Measurements from ENCODE around the gene CP.
"Not testable (repeated sequence)": the region's sequence is repeated elsewhere in the genome, so short reads cannot be mapped to it uniquely, and the experiment has no call there.

Gene CP

DNA sequence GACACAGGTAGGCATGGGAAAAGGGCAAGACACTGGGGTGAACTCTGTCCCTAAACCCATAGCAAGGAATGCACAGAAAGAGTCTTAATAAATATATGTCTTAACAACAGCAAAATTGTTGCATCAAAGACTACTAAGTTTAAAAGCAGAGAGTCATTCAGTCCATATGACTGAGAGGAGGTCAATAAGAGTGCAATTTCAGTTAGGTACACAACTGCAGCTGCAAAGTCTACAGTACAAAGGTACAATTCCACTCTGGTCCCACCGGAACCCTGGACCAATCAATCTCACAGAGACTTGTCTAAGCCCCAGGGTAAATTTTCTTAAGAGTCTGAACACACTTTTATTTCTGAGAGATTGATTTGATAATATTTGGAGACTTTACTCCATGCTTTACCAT, 6.9 kb downstream of the CP start:
- Histone ChIP-seq H3K4me2 (no peak overlapping the region), H4K20me1 (no peaks in the 10 kb centered on the region), H3K4me3 (no peak overlapping the region), H3K36me3 (no peaks in the 10 kb centered on the region), H3K27ac (no peak overlapping the region), H3K9ac (no peak overlapping the region), H3K4me1 (peaks cover 12% of the 10 kb centered on the region), H3K9me3 (no peaks in the 10 kb centered on the region), H3K27me3 (no peaks in the 10 kb centered on the region)
- no peak for TF ChIP-seq Cebpa-rat (IDR thresholded peaks at IDR 0.05)

DNA sequence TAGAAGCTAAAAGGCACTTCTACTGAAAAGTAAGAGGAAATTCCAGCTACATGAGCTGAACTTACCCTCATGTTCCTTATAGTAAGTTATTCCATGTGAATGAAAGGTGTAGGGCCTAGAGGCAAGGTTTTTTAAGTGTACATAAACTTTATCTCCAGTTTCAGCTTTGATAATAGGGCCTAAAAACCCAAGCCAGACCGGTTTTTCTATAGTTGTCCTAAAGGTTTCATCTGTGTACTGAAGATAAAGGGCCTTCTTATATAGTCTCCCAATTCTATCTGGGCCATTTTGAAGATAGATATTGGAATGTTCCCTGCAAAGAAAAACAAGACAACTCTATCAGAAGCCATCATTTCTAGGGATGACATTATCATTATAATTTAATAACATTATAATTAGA, 9.2 kb downstream of the CP start:
- Histone ChIP-seq H3K4me3 (no peak overlapping the region), H3K36me3 (no peaks in the 10 kb centered on the region), H3K27ac (no peak overlapping the region)

DNA sequence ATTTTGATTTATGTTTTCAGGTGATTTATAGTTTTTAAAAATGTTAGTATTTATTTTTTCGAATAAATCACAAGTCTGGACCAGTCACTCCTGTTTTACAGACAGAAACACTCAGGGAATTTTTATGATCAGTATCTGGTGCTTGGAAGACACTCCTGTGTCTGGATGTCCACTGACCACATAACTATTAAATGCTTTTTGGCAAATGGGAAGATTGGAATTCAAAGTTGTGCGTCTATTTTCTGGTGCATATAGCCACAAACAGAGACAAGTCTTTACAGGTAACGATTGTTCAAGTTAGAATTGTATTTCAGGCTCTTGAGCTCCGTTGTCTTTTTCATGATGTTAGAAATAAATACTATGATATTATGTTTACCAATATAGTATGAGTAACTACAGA, 12.2 kb downstream of the CP start:
- Histone ChIP-seq H3K4me2 (no peak overlapping the region), H3K27ac (no peak overlapping the region), H3K36me3 (no peaks in the 10 kb centered on the region), H3K4me1 (no peaks in the 10 kb centered on the region), H3K9me3 (no peaks in the 10 kb centered on the region), H4K20me1 (no peaks in the 10 kb centered on the region), H3K27me3 (no peaks in the 10 kb centered on the region), H3K4me3 (no peak overlapping the region), H3K9ac (no peak overlapping the region)
- TF ChIP-seq Cebpa-rat (IDR thresholded peaks at IDR 0.05) = no peak

More for the DNA sequence above, 9.2 kb downstream of the CP start:
- Histone ChIP-seq H3K9ac (no peak overlapping the region), H3K4me1 (peaks cover 12% of the 10 kb centered on the region), H3K4me2 (no peak overlapping the region), H3K9me3 (no peaks in the 10 kb centered on the region), H4K20me1 (no peaks in the 10 kb centered on the region), H3K27me3 (no peaks in the 10 kb centered on the region)
- TF ChIP-seq Cebpa-rat (IDR thresholded peaks at IDR 0.05) = no peak

GRCh38 chr3:149207475-149207874, 14.2 kb downstream of the CP start:
- Histone ChIP-seq H4K20me1 (no peaks in the 10 kb centered on the region), H3K27me3 (no peaks in the 10 kb centered on the region), H3K9ac (no peak overlapping the region), H3K27ac (no peak overlapping the region), H3K36me3 (no peaks in the 10 kb centered on the region), H3K4me1 (no peaks in the 10 kb centered on the region), H3K9me3 (no peaks in the 10 kb centered on the region), H3K4me2 (no peak overlapping the region), H3K4me3 (no peak overlapping the region)
- TF ChIP-seq Cebpa-rat (IDR thresholded peaks at IDR 0.05) = no peak

GRCh38 chr3:149204390-149204991, 17.1 kb downstream of the CP start:
- no peak for TF ChIP-seq Cebpa-rat (IDR thresholded peaks at IDR 0.05)
- H3K9me3 ChIP-seq = no peaks in the 10 kb centered on the region
- H3K27ac ChIP-seq = no peak overlapping the region
- H3K36me3 ChIP-seq = no peaks in the 10 kb centered on the region
- H4K20me1 ChIP-seq = no peaks in the 10 kb centered on the region
- H3K4me3 ChIP-seq = no peak overlapping the region
- no peak overlapping the region for H3K4me2 ChIP-seq
- no peaks in the 10 kb centered on the region for H3K27me3 ChIP-seq
- H3K4me1 ChIP-seq = no peaks in the 10 kb centered on the region
- no peak overlapping the region for H3K9ac ChIP-seq

- no peak overlapping the region for H3K4me2 ChIP-seq
Measured at GRCh38 chr3:149203758-149204157, 17.9 kb downstream of the CP start.

GRCh38 chr3:149199474-149199873, 22.2 kb downstream of the CP start:
- H4K20me1 ChIP-seq = no peaks in the 10 kb centered on the region
- H3K4me3 ChIP-seq = no peak overlapping the region
- H3K27me3 ChIP-seq = no peaks in the 10 kb centered on the region
- no peaks in the 10 kb centered on the region for H3K36me3 ChIP-seq
- H3K27ac ChIP-seq = no peak overlapping the region
- no peaks in the 10 kb centered on the region for H3K4me1 ChIP-seq
- TF ChIP-seq Cebpa-rat (IDR thresholded peaks at IDR 0.05) = no peak
- H3K9me3 ChIP-seq = no peaks in the 10 kb centered on the region
- no peak overlapping the region for H3K4me2 ChIP-seq
- H3K9ac ChIP-seq = no peak overlapping the region

More at GRCh38 chr3:149203758-149204157, 17.9 kb downstream of the CP start:
- no peaks in the 10 kb centered on the region for H3K9me3 ChIP-seq
- no peak overlapping the region for H3K4me3 ChIP-seq
- no peaks in the 10 kb centered on the region for H3K4me1 ChIP-seq
- H3K36me3 ChIP-seq = no peaks in the 10 kb centered on the region
- no peak overlapping the region for H3K9ac ChIP-seq
- TF ChIP-seq Cebpa-rat (IDR thresholded peaks at IDR 0.05) = no peak
- H3K27ac ChIP-seq = no peak overlapping the region
- no peaks in the 10 kb centered on the region for H4K20me1 ChIP-seq
- no peaks in the 10 kb centered on the region for H3K27me3 ChIP-seq

DNA sequence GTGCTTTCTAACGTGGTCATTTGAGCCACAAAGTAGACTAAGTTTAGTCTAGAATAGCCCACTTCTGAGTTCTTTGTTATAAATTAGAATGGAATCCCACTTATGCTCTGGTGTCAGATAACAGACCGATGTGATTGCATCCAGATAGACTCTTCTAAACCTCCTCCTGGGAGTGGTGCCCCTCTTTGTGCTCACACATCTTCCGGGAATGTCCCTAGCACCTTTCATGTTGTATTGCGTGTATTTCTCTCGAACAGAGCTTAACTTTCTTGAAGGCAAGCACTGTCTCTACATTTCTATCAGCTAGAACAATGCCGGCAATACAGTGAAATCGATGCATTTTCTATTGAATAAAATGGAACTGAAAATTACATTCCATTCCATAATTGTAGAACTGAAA, 23.0 kb downstream of the CP start:
- no peaks in the 10 kb centered on the region for H3K9me3 ChIP-seq
- no peak overlapping the region for H3K4me2 ChIP-seq
- no peak overlapping the region for H3K4me3 ChIP-seq
- TF ChIP-seq Cebpa-rat (IDR thresholded peaks at IDR 0.05) = no peak
- no peaks in the 10 kb centered on the region for H3K4me1 ChIP-seq
- H3K9ac ChIP-seq = no peak overlapping the region
- H3K27me3 ChIP-seq = no peaks in the 10 kb centered on the region
- no peaks in the 10 kb centered on the region for H3K36me3 ChIP-seq
- no peaks in the 10 kb centered on the region for H4K20me1 ChIP-seq
- no peak overlapping the region for H3K27ac ChIP-seq

DNA sequence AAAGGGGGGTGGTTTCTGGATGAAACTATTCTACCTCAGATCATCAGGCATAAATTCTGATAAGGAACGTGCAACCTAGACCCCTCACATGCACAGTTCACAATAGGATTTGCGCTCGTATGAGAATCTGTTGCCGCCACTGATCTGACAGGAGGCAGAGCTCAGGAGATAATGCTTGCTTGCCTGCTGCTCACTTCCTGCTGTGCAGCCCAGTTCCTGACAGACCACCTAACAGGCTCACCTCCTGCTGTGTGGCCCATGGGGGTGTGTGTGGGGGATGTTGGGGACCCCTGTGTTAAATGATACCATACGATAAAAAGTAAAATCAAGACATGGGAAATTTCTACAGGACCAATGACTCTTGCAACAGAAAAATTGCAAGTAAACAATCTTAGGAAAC, 24.0 kb downstream of the CP start:
- Histone ChIP-seq H3K4me3 (no peak overlapping the region), H3K27me3 (no peaks in the 10 kb centered on the region), H3K9me3 (no peaks in the 10 kb centered on the region), H3K9ac (no peak overlapping the region), H3K27ac (no peak overlapping the region), H4K20me1 (no peaks in the 10 kb centered on the region), H3K4me2 (no peak overlapping the region), H3K36me3 (no peaks in the 10 kb centered on the region), H3K4me1 (no peaks in the 10 kb centered on the region)
- TF ChIP-seq Cebpa-rat (IDR thresholded peaks at IDR 0.05) = no peak

GRCh38 chr3:149196805-149197592, 24.6 kb downstream of the CP start:
- H4K20me1 ChIP-seq, H3K4me2 ChIP-seq, H3K4me3 ChIP-seq, H3K9ac ChIP-seq, H3K9me3 ChIP-seq, H3K36me3 ChIP-seq, H3K4me1 ChIP-seq, H3K27me3 ChIP-seq, H3K27ac ChIP-seq: not testable (repeated sequence)

Data from BLaER1 (cell line).